GM12801 (cell line): Measurements from ENCODE around the gene ECI2.

Source experiments
- CTCF ChIP-seq: IDR thresholded peaks from one replicate; pipeline ENCODE4 v1.5.1; 2011; ENCODE audit warnings: control low read depth; ENCODE audit not compliant: insufficient read length; ENCODE audit errors: extremely low read depth

ECI2 gene

GRCh38 chr6:4163408-4164116, 28.2 kb upstream of the ECI2 start:
- TF ChIP-seq CTCF: no peak

GRCh38 chr6:4162370-4162769, 27.0 kb upstream of the ECI2 start:
- TF ChIP-seq CTCF: no peak

GRCh38 chr6:4159491-4159890, 24.1 kb upstream of the ECI2 start:
- TF ChIP-seq CTCF: no peak

GRCh38 chr6:4157506-4157905, 22.1 kb upstream of the ECI2 start:
- TF ChIP-seq CTCF: no peak

GRCh38 chr6:4155848-4156466, 20.6 kb upstream of the ECI2 start:
- TF ChIP-seq CTCF: no peak

GRCh38 chr6:4153514-4153985, 18.2 kb upstream of the ECI2 start:
- no peak for TF ChIP-seq CTCF

GRCh38 chr6:4145083-4145482, 9.7 kb upstream of the ECI2 start:
- no peak for TF ChIP-seq CTCF
